Right renal cortex interstitium (tissue), 3 donors: ENCODE measurements around the gene TMEM9. TPM values are rescaled to one million over a fixed set of nuclear protein-coding genes. Genes with fewer than 3 reads are reported as not detected.
A peak's percentile ranks its signal among the peaks of the same experiment; 100 is the strongest.
"Not testable (repeated sequence)": the region's sequence is repeated elsewhere in the genome, so short reads cannot be mapped to it uniquely, and the experiment has no call there.

Source experiments
- DNase-seq, 3 donors: peaks; one replicate each; pipeline ENCODE4 v3.0.0-alpha.2; 2013; ENCODE audit warnings: low read depth in 3 of 3, low spot score in 2 of 3
- polyA plus RNA-seq, 3 donors: library from polyadenylated mRNA; unstranded; fragments of 120-200 nt; gene quantifications; one replicate each; pipeline ENCODE4 v1.2.1, GENCODE V29; 2013; ENCODE audit not compliant: insufficient read length in 3 of 3

TMEM9 gene
- polyA plus RNA-seq, 3 donors, result 145 to 169 (median 158) TPM

GRCh38 chr1:201175820-201176500 is 21.7 kb upstream of the TMEM9 start:
- no peak for DNase-seq

DNA sequence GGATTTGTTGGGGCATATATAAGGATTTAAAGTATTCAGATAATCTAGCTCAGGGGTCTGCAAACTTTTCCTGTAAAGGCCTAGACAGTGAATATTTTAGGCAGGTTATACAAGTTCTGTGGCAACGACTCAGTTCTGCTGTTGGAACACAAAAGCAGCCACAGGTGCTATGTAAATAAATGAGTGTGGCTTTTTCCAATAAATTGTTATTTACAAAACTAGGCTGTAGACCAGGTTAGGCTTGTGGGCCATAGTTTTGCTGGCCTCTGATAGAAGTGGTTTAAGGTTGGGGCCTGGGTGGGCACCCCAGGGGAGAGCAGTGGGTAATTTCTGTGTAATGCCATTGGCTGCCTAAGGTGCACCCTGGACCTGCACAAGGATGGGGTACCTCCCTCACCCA is 19.5 kb upstream of the TMEM9 start:
- DNase-seq, result no peak

GRCh38 chr1:201172999-201173610 is 18.8 kb upstream of the TMEM9 start:
- DNase-seq, result no peak

DNA sequence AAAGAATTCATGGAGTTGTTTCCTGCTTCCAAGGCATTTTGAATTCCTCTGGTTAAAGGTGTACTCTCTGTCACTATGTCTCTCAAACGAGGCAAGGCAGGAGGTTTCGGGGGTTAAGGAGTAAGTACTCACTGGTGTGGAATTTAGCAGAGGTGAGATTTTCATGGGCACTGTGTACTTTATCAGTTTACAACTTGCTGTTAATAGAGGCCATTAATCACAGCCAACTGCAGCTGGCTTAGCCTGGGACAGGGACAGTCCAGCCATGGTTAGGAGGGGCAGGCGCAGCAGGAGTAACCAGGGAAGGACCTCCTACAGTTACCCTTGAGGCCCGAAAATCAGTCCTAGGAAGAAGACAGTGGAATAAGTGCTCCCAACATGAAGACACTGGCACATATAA is 18.1 kb upstream of the TMEM9 start:
- no peak for DNase-seq

GRCh38 chr1:201171063-201172036 is 17.1 kb upstream of the TMEM9 start:
- no peak for DNase-seq

- DNase-seq, result peak in 2 of 3 donors; percentile 88 to 92
These were observed 16.3 kb upstream of the TMEM9 start for GRCh38 chr1:201170533-201171062.

DNA sequence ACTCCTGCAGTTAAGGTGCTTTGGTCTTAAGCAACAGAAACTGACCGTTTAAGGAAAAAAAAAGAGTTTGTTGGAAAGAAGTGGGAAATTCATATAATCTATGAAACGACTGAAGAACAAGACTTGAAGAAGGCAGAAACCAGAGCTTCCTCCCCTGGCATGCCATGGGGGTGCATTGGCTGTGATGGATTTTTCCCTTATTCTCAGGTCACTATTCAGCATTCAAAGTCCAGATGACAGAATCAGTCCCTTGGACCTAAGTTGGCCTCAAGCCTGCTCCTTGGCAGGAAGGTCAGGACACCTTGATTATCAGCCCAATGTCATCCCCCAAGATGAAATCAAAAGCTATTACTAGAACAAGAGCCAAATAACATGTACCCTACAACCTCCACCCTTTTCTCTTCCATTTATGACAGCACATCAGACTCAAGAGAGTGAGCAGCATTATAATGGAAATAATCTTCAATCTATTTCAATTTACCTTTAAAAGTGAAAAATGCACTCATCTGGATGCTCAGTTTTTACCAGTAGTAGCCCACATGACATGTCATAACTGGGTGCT is 15.8 kb upstream of the TMEM9 start:
- no peak for DNase-seq

DNA sequence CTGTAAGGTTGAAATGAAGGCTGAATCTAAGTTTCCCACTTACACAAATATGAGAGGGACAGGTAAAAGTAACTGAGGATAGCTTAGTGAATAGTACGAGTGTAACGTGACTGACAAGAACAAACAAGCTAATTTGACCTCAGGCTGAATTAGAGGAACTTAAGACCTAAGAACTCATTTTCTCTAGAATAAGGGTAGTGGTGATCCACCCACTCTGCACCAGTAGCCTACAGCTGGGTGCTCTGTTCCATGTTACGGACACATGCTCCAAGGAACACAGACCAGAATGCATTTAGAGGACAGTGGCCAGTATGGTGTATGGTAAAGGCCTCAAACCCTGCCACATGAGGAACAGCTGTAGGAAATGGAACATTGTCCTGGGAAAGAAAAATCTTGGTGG is 14.9 kb upstream of the TMEM9 start:
- no peak for DNase-seq

DNA sequence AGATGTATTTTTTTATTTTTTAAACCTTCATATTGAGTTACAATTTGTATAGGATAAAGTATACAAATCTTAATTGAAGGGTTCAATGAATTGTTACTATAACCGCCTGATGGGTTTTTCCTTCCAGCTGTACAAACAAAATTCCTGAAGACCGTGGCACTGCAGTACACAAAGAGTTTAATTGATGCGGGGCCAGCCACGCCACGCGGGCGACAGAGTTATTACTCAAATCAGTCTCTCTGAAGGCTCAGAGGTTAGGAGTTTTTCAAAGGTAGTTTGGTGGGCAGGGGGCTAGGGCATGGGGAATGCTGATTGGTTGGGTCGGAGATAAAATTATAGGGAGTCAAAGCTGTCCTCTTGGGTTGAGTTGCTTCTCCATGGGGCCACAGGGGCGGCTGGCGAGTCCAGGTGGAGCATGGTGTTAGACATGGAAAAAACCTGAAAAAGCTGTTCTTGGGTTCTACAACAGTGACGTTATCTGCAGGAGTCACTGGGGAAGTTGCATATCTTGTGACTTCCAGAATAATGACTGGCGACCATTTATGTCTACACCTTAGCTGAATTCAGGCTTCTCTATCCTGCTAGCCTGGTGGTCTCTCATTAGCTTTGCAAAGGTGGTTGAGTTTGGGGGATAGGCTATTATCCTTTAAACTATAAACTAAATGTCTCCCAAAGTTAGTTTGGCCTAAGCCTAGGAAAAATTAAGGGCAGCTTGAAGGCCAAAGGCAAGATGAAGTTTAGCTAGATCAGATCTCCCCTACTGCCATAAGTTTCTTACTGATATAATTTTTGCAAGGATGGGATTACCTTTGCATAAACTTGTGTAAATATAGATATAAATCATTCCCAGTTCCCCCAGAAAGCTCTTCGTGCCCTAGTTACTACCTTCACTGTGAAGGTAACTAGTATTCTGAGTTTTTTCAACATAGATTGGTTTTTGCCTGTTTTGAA is 13.0 kb upstream of the TMEM9 start:
- no peak for DNase-seq

- no peak for DNase-seq
These were observed 10.4 kb upstream of the TMEM9 start for GRCh38 chr1:201164645-201165044.

DNA sequence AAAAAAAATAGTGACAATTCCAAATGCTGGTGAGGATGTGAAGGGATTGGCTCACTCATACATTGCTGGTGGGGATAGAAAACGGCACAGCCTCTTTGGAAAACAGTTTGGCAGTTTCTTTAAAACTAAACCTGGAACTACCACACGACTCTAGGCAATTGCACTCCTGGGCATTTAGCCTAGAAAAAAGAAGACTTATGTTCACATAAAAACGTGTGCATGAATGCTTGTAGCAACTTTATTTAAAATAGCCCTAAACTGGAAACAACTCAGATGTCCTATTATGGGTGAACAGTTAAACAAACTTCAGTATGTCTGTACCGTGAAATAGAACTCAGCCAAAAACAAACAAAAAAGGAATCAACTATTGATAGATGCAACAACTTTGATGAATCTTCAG is 9.4 kb upstream of the TMEM9 start:
- no peak for DNase-seq

DNA sequence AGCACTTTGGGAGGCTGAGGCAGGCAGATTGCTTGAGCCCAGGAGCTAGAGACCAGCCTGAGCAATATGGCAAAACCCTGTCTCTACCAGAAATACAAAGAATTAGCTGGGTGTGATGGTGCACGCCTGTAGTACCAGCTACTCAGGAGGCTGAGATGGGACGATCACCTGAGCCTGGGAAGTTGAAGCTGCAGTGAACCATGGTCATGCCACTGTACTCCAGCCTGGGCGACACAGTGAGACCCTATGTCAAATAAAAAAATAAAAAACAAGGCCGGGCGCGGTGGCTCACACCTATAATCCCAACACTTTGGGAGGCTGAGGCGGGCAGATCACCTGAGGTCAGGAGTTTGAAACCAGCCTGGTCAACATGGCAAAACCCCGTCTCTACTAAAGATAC is 8.8 kb upstream of the TMEM9 start:
- DNase-seq, result not testable (repeated sequence)

DNA sequence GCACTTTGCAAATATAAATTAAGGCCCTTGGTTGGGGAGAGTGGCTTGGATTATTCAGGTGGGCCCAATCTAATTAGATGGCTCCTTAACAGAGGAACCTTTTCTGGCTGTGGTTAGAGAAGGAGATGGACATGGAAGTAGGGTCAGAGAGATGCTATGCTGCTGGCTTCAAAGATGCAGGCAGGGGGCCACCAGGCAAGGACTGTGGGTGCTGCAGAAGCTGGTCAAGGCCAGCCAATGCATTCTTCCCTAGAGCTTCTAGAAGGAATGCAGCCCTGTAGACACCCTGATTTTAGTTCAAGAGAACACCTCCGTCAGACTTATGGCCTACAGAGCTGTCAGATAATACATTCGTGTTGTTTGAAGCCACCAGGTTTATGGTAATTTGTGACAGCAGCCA is 3.7 kb upstream of the TMEM9 start:
- DNase-seq, result no peak

DNA sequence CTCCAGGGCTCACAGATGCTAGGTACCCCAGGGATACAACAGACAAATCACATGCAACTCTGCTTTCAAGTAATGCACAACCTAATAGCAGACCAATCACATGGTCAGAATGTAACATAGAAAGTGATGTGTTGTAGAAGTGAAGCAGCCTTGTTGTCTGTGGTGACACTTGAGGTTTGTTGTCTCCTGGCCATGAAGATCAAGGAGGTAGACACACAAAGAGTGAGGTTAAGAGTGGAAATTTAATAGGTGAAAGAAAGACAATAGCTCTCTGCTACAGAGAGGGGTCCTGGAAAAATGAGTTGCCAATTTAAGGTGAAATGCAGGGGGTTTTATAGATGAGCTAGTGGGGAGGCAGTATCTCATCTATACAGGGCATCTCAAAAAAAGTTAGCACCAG is 2.5 kb upstream of the TMEM9 start:
- no peak for DNase-seq

- no peak for DNase-seq
These were observed 2.1 kb upstream of the TMEM9 start for GRCh38 chr1:201156346-201156745.

DNA sequence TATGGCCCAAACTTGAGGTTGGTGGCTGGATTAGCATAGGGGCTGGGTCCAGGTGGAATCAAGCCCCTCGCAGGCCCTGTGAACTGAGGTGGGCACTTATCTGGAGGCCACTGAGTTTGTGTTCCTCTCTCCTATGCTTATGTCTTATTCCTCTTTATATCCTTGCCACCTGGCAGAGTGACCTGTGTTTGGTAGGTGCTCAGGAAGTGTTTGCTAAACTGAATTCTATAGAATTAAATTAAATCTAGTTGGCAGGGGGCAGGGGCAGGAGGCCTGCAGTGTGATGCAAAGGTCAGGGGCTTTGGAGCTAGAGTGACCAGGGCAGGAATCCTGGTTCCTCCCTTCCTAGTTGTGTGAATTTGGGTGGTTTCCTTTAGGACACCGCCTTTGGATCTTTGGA is 1.1 kb upstream of the TMEM9 start:
- DNase-seq, result no peak

DNA sequence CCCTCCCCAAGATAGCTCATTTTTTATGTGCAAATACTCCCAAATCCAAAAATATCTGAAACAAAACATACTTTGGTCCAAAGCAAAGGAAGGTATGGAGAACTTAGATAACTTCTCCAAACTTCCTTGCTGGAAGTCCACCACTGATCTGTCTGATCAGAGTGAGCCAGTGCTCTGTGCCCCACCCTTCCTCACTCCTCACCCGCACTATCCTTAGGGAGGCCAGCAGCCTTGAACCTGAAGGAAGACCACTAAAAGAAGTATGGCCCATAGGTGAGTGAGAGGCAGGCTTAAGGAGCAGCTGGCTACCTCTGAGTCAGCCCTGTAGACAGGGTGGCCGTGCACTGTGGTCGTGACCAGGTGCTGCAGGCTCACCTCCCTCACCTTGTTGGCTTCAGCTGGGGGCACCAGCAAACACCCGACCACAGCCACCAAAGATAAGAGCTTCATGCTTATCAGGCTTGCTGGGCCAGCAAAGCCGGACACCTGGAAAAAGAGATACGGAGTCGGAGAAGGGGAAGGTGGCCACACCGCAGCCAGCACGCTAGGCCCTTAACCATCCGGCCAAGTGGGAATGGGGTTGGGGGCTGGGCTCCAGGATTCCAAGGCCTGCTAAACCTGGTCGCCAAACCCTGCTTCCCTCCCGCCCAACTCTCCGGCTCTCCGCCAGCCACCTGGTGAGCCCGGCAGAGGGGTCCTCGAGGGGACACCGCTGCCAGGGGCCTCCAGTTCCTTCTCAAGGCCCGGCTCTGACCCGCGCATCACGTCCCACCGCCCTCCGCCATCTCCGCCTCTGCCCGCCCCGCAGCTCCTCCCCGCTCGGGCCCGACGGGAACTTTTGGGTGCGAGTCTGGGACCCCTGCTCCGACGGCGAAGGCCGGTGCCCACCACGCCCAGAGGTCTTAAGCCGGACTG is 543 bp downstream of the TMEM9 start:
- peak in 1 of 3 donors; percentile 55 for DNase-seq

DNA sequence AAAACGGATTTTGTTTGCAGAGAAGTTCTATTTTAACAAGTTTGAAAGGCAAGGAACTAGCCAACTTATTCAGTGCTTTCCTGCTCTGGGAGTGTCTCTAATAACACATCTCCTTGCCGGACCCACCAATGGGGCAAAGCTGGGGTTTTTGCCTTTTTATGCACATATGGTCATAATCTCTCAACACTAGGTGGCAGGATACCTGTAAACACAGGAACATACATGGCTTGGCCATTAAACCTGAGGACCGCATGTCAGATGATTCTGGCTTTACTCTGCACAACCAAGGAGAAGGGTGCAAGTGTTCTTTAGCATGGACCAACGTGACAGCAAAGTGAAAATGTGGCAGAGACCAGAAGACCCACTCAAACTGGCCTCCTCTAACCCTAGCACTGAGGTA is 4.9 kb downstream of the TMEM9 start:
- no peak for DNase-seq
